ENCODE data around the gene NDE1. TPM values are rescaled to one million over a fixed set of nuclear protein-coding genes. Genes with fewer than 3 reads are reported as not detected.

NDE1 gene
- total RNA-seq, 1 donor from 2014 or later, result 12.5 TPM

Other genes starting within 250 kb of the NDE1 start
- 7.8 TPM for gene BMERB1, start 215.7 kb upstream of the NDE1 start, total RNA-seq
- gene MARF1, start 7.1 kb upstream of the NDE1 start, total RNA-seq, result 16.7 TPM
- gene MYH11, start 206.8 kb downstream of the NDE1 start, total RNA-seq, result 23.0 TPM
- gene CEP20, start 238.4 kb downstream of the NDE1 start, total RNA-seq, result 26.1 TPM

All from skeletal muscle tissue (tissue), 1 donor.